ENCODE data around the gene BACE2. TPM values are rescaled to one million over a fixed set of nuclear protein-coding genes. Genes with fewer than 3 reads are reported as not detected.

BACE2 gene
- total and polyA plus RNA-seq, 2 of the 13 experiments (the other 11 are each of a cell fraction or from before 2014, with no cell fraction given) = 0.07 to 0.11 TPM

GRCh38 chr21:41325138-41325912 lies 157.4 kb downstream of the BACE2 start (continued):
- TF ChIP-seq IKZF5 (CRISPR knock-in tag; IDR thresholded peaks at IDR 0.05) (no peak), KDM2A (CRISPR knock-in tag; IDR thresholded peaks at IDR 0.05; ENCODE audit: borderline replicate concordance, low read depth) (no peak), RBM22 (optimal IDR thresholded peaks at IDR 0.05; ENCODE audit: low read length) (no peak), SOX5 (CRISPR knock-in tag; IDR thresholded peaks at IDR 0.05; ENCODE audit: borderline replicate concordance) (peak; percentile 86), ZKSCAN8 (CRISPR knock-in tag; IDR thresholded peaks at IDR 0.05; ENCODE audit: borderline replicate concordance) (peak; percentile 22; the same call in 1 of the 2 replicates), REXO4 (CRISPR knock-in tag; IDR thresholded peaks at IDR 0.05; ENCODE audit: borderline replicate concordance) (no peak), MYC (CRISPR knock-in tag; IDR thresholded peaks at IDR 0.05; ENCODE audit: borderline replicate concordance) (no peak), MIER2 (CRISPR knock-in tag; IDR thresholded peaks at IDR 0.05) (no peak), FOXA3 (CRISPR knock-in tag; IDR thresholded peaks at IDR 0.05) (no peak), ZBTB21 (CRISPR knock-in tag; IDR thresholded peaks at IDR 0.05) (peak; percentile 26; the same call in 1 of the 2 replicates), TCF7L2 (IDR thresholded peaks at IDR 0.05; ENCODE audit: low read depth, low read length) (no peak), HNF4G (IDR thresholded peaks at IDR 0.05; ENCODE audit: borderline replicate concordance, low read depth, low read length) (peak; percentile 43), HNF4G (CRISPR knock-in tag; IDR thresholded peaks at IDR 0.05; ENCODE audit: borderline replicate concordance, low read depth) (no peak), HMG20A (CRISPR knock-in tag; IDR thresholded peaks at IDR 0.05; ENCODE audit: borderline replicate concordance) (0 out of 2 replicates have a peak, but pooled peaks have one; percentile 18), ZNF367 (CRISPR knock-in tag; IDR thresholded peaks at IDR 0.05; ENCODE audit: borderline replicate concordance) (no peak), SOX13 (IDR thresholded peaks at IDR 0.05) (peak; percentile 58; the same call in 1 of the 2 replicates), SOX13 (CRISPR knock-in tag; conservative IDR thresholded peaks at IDR 0.05 in 1 of 2, IDR thresholded peaks at IDR 0.05 in 1 of 2) (peak in 1 of 2 experiments; percentile 93; a peak in 2 of 4 replicates), FOXA1 (IDR thresholded peaks at IDR 0.05) (no peak), FOXA1 (CRISPR knock-in tag; IDR thresholded peaks at IDR 0.05) (0 out of 2 replicates have a peak, but pooled peaks have one; percentile 21), SIX1 (CRISPR knock-in tag; IDR thresholded peaks at IDR 0.05; ENCODE audit: borderline replicate concordance) (peak; percentile 58; the same call in 1 of the 2 replicates), GATA4 (IDR thresholded peaks at IDR 0.05; ENCODE audit: borderline replicate concordance, low read depth) (no peak), HNF4A (CRISPR knock-in tag; IDR thresholded peaks at IDR 0.05) (peak; percentile 61), MXD4 (CRISPR knock-in tag; IDR thresholded peaks at IDR 0.05) (no peak), NR2F1 (CRISPR knock-in tag; IDR thresholded peaks at IDR 0.05) (no peak), ARID5B (CRISPR knock-in tag; IDR thresholded peaks at IDR 0.05) (peak; percentile 58)
